ENCODE measurements around the gene ADAMTSL4.

ADAMTSL4 gene

DNA sequence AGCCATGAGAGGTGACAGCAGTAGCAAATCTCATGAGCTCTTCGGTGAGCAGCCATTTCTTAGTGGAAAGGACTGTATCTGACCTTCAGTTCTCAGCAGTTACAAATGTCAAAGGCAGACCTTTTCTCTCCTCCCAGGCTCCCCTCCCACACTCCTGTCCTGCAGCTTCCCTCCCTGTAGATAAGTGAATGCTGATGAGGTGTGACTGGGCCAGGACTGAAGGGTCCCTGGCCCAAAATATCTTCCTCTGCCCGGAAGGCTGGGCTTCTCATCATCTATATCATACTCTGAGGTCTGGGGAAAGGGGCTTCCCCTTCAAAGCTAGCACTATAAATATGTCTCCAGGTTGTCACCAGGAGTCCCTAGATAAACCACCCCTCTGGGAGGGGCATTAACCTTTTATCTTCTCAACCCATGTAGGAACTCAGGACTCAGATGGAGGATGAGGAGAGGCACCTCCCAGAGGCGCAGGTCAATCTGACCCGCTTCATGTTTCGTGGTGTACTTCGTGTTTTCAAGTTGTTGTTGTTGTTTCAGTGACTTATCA is 3.6 kb upstream of the ADAMTSL4 start:
- H3K4me3 Mint-ChIP-seq, result no peak overlapping the region
- peak overlapping the region; percentile 94 for H3K27ac Mint-ChIP-seq
- no peaks in the 10 kb centered on the region for H3K9me3 Mint-ChIP-seq
- no peaks in the 10 kb centered on the region for H3K36me3 Mint-ChIP-seq (ENCODE audit: low read depth)
- H3K27me3 Mint-ChIP-seq (ENCODE audit: low read depth, poor library complexity), result peaks cover 19% of the 10 kb centered on the region
- H3K4me1 Mint-ChIP-seq, result peaks cover 30% of the 10 kb centered on the region
- TF ChIP-seq, protein P1, sequence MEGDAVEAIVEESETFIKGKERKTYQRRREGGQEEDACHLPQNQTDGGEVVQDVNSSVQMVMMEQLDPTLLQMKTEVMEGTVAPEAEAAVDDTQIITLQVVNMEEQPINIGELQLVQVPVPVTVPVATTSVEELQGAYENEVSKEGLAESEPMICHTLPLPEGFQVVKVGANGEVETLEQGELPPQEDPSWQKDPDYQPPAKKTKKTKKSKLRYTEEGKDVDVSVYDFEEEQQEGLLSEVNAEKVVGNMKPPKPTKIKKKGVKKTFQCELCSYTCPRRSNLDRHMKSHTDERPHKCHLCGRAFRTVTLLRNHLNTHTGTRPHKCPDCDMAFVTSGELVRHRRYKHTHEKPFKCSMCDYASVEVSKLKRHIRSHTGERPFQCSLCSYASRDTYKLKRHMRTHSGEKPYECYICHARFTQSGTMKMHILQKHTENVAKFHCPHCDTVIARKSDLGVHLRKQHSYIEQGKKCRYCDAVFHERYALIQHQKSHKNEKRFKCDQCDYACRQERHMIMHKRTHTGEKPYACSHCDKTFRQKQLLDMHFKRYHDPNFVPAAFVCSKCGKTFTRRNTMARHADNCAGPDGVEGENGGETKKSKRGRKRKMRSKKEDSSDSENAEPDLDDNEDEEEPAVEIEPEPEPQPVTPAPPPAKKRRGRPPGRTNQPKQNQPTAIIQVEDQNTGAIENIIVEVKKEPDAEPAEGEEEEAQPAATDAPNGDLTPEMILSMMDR (IDR thresholded peaks at IDR 0.05), result no peak
- no peak for DNase-seq

DNA sequence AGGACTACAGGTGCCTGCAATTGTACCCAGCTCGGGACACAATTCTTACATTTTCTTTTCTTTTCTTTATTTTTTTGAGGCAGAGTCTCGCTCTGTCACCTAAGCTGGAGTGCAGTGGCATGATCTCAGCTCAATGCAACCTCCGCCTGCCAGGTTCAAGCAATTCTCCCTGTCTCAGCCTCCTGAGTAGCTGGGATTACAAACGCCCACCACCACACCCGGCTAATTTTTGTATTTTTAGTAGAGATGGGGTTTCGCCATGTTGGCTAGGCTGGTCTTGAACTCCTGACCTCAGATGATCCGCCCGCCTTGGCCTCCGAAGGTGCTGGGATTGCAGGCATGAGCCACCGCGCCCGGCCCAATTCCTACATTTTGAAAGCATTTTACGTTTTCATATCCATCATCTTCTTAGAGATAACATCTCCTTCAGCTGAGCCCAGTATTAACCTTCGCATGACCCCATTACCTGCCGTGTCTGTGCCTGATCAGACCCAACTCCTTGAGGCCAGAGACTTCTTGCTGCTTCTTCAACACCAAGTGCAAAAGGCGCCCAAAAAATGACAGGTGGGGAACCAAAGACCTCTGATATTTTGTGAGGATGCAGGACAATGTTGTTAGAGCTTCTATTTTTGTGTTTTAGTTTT is 2.8 kb upstream of the ADAMTSL4 start:
- Mint-ChIP-seq H3K27ac (no peak overlapping the region), H3K4me3 (no peak overlapping the region), H3K9me3 (no peaks in the 10 kb centered on the region), H3K4me1 (peaks cover 38% of the 10 kb centered on the region), H3K36me3 (ENCODE audit: low read depth) (no peaks in the 10 kb centered on the region), H3K27me3 (ENCODE audit: low read depth, poor library complexity) (peaks cover 25% of the 10 kb centered on the region)
- TF ChIP-seq, protein P1 (IDR thresholded peaks at IDR 0.05), result no peak
- DNase-seq, result no peak

DNA sequence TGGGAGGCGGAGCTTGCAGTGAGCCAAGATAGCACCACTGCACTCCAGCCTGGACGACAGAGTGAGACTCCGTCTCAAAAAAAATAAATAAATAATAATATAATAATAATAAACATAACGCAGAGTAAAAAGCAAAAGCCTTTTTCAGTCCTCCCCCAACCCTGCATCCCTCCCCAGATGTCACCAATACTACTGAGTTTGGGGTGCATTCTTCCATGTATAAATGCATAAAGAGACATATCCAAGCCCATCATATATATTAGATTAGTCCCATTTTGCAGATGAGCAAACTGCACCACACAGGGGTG is 930 bp upstream of the ADAMTSL4 start:
- Mint-ChIP-seq H3K4me3 (peak overlapping the region; percentile 79), H3K4me1 (peaks cover 53% of the 10 kb centered on the region), H3K27ac (no peak overlapping the region), H3K27me3 (ENCODE audit: low read depth, poor library complexity) (peaks cover 22% of the 10 kb centered on the region), H3K9me3 (no peaks in the 10 kb centered on the region), H3K36me3 (ENCODE audit: low read depth) (no peaks in the 10 kb centered on the region)
- TF ChIP-seq, protein P1 (IDR thresholded peaks at IDR 0.05), result no peak
- no peak for DNase-seq

DNA sequence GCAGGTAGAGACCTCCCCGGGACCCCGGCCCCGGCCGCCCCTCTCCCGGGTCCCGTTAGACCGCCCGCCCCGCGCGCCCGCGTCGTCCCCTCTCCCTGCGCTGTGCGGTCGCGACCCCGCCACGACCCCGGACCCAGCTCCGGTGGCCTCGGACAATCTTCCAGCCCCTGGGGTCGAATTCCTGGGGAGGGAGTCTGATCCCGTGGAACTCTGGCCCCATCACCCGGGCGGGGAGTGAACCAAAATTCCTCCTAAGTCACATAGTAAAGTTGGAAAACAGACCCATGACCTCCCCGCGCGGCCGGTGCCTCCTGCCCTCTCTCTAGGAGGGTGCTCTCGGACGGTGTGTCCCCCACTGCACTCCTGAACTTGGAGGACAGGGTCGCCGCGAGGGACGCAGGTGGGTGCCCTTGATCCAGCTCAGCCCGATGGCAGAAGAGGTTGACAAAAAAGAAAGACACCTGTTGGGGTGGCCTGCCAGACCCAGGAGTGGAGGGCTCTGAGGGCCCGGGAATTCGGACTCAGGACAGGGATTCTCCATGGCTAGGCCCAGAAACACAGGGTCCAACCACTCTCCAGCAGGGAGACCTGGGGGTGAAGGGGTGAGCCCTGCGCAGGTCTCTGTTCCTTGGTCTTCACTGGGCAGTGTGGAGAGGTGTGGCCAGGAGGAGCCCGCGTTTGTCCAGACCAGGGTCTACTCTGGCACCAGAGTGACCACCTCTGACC is 451 bp downstream of the ADAMTSL4 start:
- H3K36me3 Mint-ChIP-seq (ENCODE audit: low read depth), result no peaks in the 10 kb centered on the region
- TF ChIP-seq, protein P1 (IDR thresholded peaks at IDR 0.05), result no peak
- H3K27me3 Mint-ChIP-seq (ENCODE audit: low read depth, poor library complexity), result peaks cover 22% of the 10 kb centered on the region
- H3K4me3 Mint-ChIP-seq, result peak overlapping the region; percentile 78
- peak; percentile 73 for DNase-seq
- H3K27ac Mint-ChIP-seq, result no peak overlapping the region
- H3K4me1 Mint-ChIP-seq, result peaks cover 56% of the 10 kb centered on the region
- H3K9me3 Mint-ChIP-seq, result no peaks in the 10 kb centered on the region

DNA sequence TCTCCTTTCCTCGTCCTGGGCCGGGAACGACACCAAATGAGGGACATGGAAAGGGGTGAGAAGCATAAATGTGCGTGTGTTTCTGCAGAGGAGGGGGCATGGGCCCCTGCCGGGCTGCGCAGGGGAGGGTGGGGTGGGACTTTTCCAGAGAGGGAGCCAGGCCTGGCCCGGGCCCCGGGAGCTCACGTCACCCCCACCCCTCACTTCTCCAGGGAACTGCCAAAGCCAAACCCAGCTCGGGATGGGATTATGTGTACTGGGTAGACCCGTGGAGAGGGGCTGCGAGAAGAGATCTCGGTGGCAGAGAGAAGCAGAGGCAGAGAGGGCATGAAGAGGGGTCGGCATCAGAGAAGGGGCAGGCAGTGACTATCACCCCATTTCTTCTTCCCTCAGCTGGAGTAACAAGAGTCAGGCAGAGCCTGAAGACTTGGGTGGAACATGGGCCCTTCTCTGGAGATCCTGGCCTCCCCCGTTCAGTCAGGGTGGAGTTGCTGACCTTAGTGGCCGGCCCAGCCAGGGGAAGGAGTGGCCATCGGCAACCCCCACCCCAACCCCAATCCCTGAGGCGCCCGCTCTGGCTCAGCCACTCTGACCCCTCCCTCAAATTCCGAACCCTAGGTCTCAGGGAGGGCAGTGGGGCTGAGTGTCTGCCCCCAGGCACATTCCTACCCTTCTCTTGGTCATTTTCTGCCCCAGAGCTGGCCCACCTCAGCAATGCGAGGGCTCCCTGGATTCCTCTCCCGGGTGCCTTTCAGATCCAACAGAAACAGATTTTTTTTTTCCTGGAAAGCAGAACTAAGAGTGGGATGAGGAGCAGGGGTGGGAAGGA is 1.2 kb downstream of the ADAMTSL4 start:
- Mint-ChIP-seq H3K4me1 (peaks cover 61% of the 10 kb centered on the region), H3K27ac (peak overlapping the region; percentile 61), H3K27me3 (ENCODE audit: low read depth, poor library complexity) (peaks cover 22% of the 10 kb centered on the region), H3K9me3 (no peaks in the 10 kb centered on the region), H3K36me3 (ENCODE audit: low read depth) (no peaks in the 10 kb centered on the region), H3K4me3 (peak overlapping the region; percentile 78)
- TF ChIP-seq, protein P1 (IDR thresholded peaks at IDR 0.05), result no peak
- no peak for DNase-seq
